Measurements from ENCODE around the gene SLC25A22.

- TF ChIP-seq NRF1 (IDR thresholded peaks at IDR 0.05; ENCODE audit: low read depth, low read length) (no peak), GABPA (IDR thresholded peaks at IDR 0.05; ENCODE audit: low read depth) (no peak), PBX3 (IDR thresholded peaks at IDR 0.05) (no peak), MAX (IDR thresholded peaks at IDR 0.05; ENCODE audit: low read depth) (no peak), RAD21 (IDR thresholded peaks at IDR 0.05; ENCODE audit: low read length) (no peak)
- TF ChIP-seq, protein P1, sequence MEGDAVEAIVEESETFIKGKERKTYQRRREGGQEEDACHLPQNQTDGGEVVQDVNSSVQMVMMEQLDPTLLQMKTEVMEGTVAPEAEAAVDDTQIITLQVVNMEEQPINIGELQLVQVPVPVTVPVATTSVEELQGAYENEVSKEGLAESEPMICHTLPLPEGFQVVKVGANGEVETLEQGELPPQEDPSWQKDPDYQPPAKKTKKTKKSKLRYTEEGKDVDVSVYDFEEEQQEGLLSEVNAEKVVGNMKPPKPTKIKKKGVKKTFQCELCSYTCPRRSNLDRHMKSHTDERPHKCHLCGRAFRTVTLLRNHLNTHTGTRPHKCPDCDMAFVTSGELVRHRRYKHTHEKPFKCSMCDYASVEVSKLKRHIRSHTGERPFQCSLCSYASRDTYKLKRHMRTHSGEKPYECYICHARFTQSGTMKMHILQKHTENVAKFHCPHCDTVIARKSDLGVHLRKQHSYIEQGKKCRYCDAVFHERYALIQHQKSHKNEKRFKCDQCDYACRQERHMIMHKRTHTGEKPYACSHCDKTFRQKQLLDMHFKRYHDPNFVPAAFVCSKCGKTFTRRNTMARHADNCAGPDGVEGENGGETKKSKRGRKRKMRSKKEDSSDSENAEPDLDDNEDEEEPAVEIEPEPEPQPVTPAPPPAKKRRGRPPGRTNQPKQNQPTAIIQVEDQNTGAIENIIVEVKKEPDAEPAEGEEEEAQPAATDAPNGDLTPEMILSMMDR (IDR thresholded peaks at IDR 0.05): no peak
These were observed 32.4 kb upstream of the SLC25A22 start for GRCh38 chr11:830295-831117.
